K562 (cell line): Measurements from ENCODE around the gene EVPL. TPM values are rescaled to one million over a fixed set of nuclear protein-coding genes. Genes with fewer than 3 reads are reported as not detected.

Source experiments
- BRD4 ChIP-seq: fragments of 200-600 bp; sonication (generic); IDR thresholded peaks from 2 replicates; pipeline ENCODE4 v1.6.1; 2017; ENCODE audit warnings: inconsistent platforms
- C11orf30 ChIP-seq: fragments of 450-650 bp; IDR thresholded peaks from 2 replicates; pipeline ENCODE4 v1.6.1; 2016; ENCODE audit warnings: low read depth, mild to moderate bottlenecking
- ETV5 ChIP-seq: sonication (generic); formaldehyde crosslinking; IDR thresholded peaks from 2 replicates; pipeline ENCODE4 v1.4.0; 2020; ENCODE audit warnings: low read depth, mild to moderate bottlenecking, missing genetic modification reagents
- FOS ChIP-seq: IDR thresholded peaks from 3 replicates; pipeline ENCODE4 v1.6.1; 2011; ENCODE audit not compliant: insufficient read length; ENCODE audit errors: extremely low read depth
- GABPB2 ChIP-seq: fragments of 250-450 bp; sonication (Bioruptor Pico); conservative IDR thresholded peaks from 2 replicates; pipeline ENCODE4 v1.5.1; 2021; ENCODE audit warnings: mild to moderate bottlenecking
- KLF1 ChIP-seq: fragments of 450-650 bp; IDR thresholded peaks from 2 replicates; pipeline ENCODE4 v1.6.1; 2016; ENCODE audit warnings: missing genetic modification characterization, missing compliant biosample characterization
- LCOR ChIP-seq: sonication (generic); formaldehyde crosslinking; IDR thresholded peaks from 2 replicates; pipeline ENCODE4 v1.8.0; 2022; ENCODE audit warnings: mild to moderate bottlenecking, missing genetic modification reagents
- MEF2A ChIP-seq: IDR thresholded peaks from 2 replicates; pipeline ENCODE4 v1.6.1; 2011; ENCODE audit warnings: low read depth, mild to moderate bottlenecking, low read length, moderate library complexity; ENCODE audit not compliant: control insufficient read depth
- MYC ChIP-seq, 2 experiments: fragments of 250-450 bp in 1 of 2; sonication (Bioruptor Pico) in 1 of 2; IDR thresholded peaks; 2 replicates each; pipeline versions ENCODE4 v1.5.1 to v1.6.1; 2012 to 2021; ENCODE audit warnings: low read depth in 2 of 2, borderline replicate concordance in 1 of 2, improper control_type of control experiment in 1 of 2, low read length in 1 of 2, mild to moderate bottlenecking in 1 of 2, moderate library complexity in 1 of 2
- NELFE ChIP-seq: IDR thresholded peaks from 2 replicates; pipeline ENCODE4 v1.6.1; 2011; ENCODE audit warnings: mild to moderate bottlenecking; ENCODE audit not compliant: insufficient read depth, insufficient read length
- NFATC3 ChIP-seq: fragments of 450-650 bp; IDR thresholded peaks from 2 replicates; pipeline ENCODE4 v1.6.1; 2017; ENCODE audit warnings: mild to moderate bottlenecking
- NR4A1 ChIP-seq, 2 experiments: fragments of 250-450 bp in 1 of 2; fragments of 450-650 bp in 1 of 2; sonication (Bioruptor Pico) in 1 of 2; IDR thresholded peaks; 2 replicates each; pipeline versions ENCODE4 v1.4.0 to v1.6.1; 2016 to 2020; ENCODE audit warnings: mild to moderate bottlenecking in 2 of 2, missing compliant biosample characterization in 1 of 2, missing genetic modification characterization in 1 of 2, moderate library complexity in 1 of 2
- POLR2A ChIP-seq: fragments of 450-650 bp; conservative IDR thresholded peaks from 2 replicates; pipeline ENCODE4 v1.6.1; 2016
- TAF9B ChIP-seq: fragments of 450-650 bp; IDR thresholded peaks from 2 replicates; pipeline ENCODE4 v1.6.1; 2018; ENCODE audit warnings: mild to moderate bottlenecking; ENCODE audit not compliant: partially characterized antibody
- TSC22D4 ChIP-seq: fragments of 450-650 bp; IDR thresholded peaks from 2 replicates; pipeline ENCODE4 v1.6.1; 2016; ENCODE audit warnings: missing genetic modification characterization, missing biosample characterization, control low read depth
- ZFX ChIP-seq: sonication (generic); formaldehyde crosslinking; IDR thresholded peaks from 2 replicates; pipeline ENCODE4 v1.8.0; 2022; ENCODE audit warnings: mild to moderate bottlenecking, missing genetic modification reagents, moderate library complexity
- ZNF124 ChIP-seq: sonication (generic); formaldehyde crosslinking; IDR thresholded peaks from 2 replicates; pipeline ENCODE4 v1.8.1; 2022; ENCODE audit warnings: missing genetic modification reagents
- ZNF436 ChIP-seq: fragments of 250-450, 450-650 bp; sonication (Bioruptor Pico); formaldehyde crosslinking; IDR thresholded peaks from 2 replicates; pipeline ENCODE4 v1.7.0; 2020; ENCODE audit warnings: mild to moderate bottlenecking
- ZNF445 ChIP-seq: fragments of 250-450 bp; sonication (Bioruptor Pico); IDR thresholded peaks from 2 replicates; pipeline ENCODE4 v1.4.0; 2020; ENCODE audit warnings: low read depth, mild to moderate bottlenecking, moderate library complexity
- polyA plus RNA-seq, 8 experiments: library from polyadenylated mRNA; depleted of rRNA in 4 of 8; stranded (reverse) in 5 of 8; unstranded in 3 of 8; fragments of >200 nt; fragmentation: Nextera tagmentation in 2 of 8; fragmentation: Illumina TruSeq in 1 of 8; extraction: Ambion mirVana in 2 of 8; extraction: Trizol in 1 of 8; gene quantifications; 2 replicates each; pipeline versions ENCODE4 v1.2.1 to v1.2.3, GENCODE V29; 2011 to 2014; ENCODE audit warnings: inconsistent platforms in 1 of 8, missing spikeins in 1 of 8
- total RNA-seq, 7 experiments: library from RNA; depleted of rRNA in 6 of 7; stranded (reverse); fragments of >200 nt in 6 of 7; fragmentation: Illumina TruSeq in 2 of 7; extraction: Trizol in 2 of 7; gene quantifications; 2 replicates each; pipeline versions ENCODE4 v1.2.1 to v1.2.3, GENCODE V29; 2011 to 2021; ENCODE audit warnings: low replicate concordance in 1 of 7
- TF ChIP-seq, protein P1 (sequence below), 2 experiments: fragments of 450-650 bp; conservative IDR thresholded peaks; 2 replicates each; pipeline ENCODE4 v1.6.1; 2017; ENCODE audit warnings: mild to moderate bottlenecking in 2 of 2, moderate library complexity in 2 of 2
- TF ChIP-seq, protein P2 (sequence below): IDR thresholded peaks from 2 replicates; pipeline ENCODE4 v1.6.1; 2014; ENCODE audit warnings: antibody characterized with exemption
- TF ChIP-seq, protein P3 (sequence below): fragments of 250-450 bp; sonication (Bioruptor Pico); IDR thresholded peaks from 2 replicates; pipeline ENCODE4 v1.4.0; 2020; ENCODE audit warnings: borderline replicate concordance
- TF ChIP-seq, protein P4 (sequence below): sonication (generic); formaldehyde crosslinking; IDR thresholded peaks from 2 replicates; pipeline ENCODE4 v1.8.1; 2022; ENCODE audit warnings: missing genetic modification reagents
- TF ChIP-seq, protein P5 (sequence below): fragments of 450-650 bp; IDR thresholded peaks from 2 replicates; pipeline ENCODE4 v1.6.1; 2016; ENCODE audit warnings: low read depth, mild to moderate bottlenecking, moderate library complexity

The EVPL gene
- total and polyA plus RNA-seq, 9 of the 15 experiments (the other 6 are each of a cell fraction or from before 2014, with no cell fraction given) = 0.08 to 0.18 (median 0.16) TPM; not detected in 5

DNA sequence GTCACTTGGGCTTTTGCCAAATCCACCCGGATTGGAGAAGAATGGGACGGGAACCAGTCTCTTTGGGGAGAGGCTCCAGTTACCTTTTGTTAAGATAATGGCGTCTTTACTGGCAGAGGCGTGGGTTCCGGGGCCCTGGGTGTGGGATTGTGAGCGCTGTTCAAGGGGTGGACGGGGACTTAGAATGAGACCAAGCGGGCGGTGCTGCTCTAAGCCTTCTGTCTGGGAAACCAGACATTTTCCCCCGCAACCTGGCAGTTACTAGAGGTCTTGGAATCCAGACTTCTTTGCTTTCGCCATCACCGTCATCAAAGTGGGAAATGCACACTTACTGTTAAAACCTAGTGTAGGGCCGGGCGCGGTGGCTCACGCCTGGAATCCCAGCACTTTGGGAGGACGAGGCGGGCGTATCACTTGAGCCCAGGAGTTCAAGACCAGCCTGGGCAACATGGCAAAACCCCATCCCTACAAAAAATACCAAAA lies 47.4 kb downstream of the EVPL start (continued):
- TF ChIP-seq ZNF436 = 0 out of 2 replicates have a peak, but pooled peaks have one; percentile 30
- no peak for TF ChIP-seq C11orf30
- no peak for TF ChIP-seq ZNF124 (CRISPR knock-in tag)
- no peak for TF ChIP-seq NELFE
- TF ChIP-seq ZNF445 (CRISPR knock-in tag) = no peak
- TF ChIP-seq GABPB2 (CRISPR knock-in tag) = no peak
- TF ChIP-seq ZFX (CRISPR knock-in tag) = peak; percentile 82
- TF ChIP-seq, protein P1, sequence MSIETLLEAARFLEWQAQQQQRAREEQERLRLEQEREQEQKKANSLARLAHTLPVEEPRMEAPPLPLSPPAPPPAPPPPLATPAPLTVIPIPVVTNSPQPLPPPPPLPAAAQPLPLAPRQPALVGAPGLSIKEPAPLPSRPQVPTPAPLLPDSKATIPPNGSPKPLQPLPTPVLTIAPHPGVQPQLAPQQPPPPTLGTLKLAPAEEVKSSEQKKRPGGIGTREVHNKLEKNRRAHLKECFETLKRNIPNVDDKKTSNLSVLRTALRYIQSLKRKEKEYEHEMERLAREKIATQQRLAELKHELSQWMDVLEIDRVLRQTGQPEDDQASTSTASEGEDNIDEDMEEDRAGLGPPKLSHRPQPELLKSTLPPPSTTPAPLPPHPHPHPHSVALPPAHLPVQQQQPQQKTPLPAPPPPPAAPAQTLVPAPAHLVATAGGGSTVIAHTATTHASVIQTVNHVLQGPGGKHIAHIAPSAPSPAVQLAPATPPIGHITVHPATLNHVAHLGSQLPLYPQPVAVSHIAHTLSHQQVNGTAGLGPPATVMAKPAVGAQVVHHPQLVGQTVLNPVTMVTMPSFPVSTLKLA (conservative IDR thresholded peaks at IDR 0.05) = no peak
- TF ChIP-seq, protein P2, sequence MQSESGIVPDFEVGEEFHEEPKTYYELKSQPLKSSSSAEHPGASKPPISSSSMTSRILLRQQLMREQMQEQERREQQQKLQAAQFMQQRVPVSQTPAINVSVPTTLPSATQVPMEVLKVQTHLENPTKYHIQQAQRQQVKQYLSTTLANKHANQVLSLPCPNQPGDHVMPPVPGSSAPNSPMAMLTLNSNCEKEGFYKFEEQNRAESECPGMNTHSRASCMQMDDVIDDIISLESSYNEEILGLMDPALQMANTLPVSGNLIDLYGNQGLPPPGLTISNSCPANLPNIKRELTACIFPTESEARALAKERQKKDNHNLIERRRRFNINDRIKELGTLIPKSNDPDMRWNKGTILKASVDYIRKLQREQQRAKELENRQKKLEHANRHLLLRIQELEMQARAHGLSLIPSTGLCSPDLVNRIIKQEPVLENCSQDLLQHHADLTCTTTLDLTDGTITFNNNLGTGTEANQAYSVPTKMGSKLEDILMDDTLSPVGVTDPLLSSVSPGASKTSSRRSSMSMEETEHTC = no peak
- TF ChIP-seq, protein P3, sequence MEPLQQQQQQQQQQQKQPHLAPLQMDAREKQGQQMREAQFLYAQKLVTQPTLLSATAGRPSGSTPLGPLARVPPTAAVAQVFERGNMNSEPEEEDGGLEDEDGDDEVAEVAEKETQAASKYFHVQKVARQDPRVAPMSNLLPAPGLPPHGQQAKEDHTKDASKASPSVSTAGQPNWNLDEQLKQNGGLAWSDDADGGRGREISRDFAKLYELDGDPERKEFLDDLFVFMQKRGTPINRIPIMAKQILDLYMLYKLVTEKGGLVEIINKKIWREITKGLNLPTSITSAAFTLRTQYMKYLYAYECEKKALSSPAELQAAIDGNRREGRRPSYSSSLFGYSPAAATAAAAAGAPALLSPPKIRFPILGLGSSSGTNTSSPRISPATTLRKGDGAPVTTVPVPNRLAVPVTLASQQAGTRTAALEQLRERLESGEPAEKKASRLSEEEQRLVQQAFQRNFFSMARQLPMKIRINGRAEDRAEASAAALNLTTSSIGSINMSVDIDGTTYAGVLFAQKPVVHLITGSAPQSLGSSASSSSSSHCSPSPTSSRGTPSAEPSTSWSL = no peak
- TF ChIP-seq LCOR (CRISPR knock-in tag) = no peak
- no peak for TF ChIP-seq FOS
- TF ChIP-seq NFATC3 = 0 out of 2 replicates have a peak, but pooled peaks have one; percentile 58
- TF ChIP-seq, protein P4, sequence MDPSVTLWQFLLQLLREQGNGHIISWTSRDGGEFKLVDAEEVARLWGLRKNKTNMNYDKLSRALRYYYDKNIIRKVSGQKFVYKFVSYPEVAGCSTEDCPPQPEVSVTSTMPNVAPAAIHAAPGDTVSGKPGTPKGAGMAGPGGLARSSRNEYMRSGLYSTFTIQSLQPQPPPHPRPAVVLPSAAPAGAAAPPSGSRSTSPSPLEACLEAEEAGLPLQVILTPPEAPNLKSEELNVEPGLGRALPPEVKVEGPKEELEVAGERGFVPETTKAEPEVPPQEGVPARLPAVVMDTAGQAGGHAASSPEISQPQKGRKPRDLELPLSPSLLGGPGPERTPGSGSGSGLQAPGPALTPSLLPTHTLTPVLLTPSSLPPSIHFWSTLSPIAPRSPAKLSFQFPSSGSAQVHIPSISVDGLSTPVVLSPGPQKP = no peak
- TF ChIP-seq, protein P5, sequence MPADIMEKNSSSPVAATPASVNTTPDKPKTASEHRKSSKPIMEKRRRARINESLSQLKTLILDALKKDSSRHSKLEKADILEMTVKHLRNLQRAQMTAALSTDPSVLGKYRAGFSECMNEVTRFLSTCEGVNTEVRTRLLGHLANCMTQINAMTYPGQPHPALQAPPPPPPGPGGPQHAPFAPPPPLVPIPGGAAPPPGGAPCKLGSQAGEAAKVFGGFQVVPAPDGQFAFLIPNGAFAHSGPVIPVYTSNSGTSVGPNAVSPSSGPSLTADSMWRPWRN = no peak
- 0 out of 2 replicates have a peak, but pooled peaks have one; percentile 9 for TF ChIP-seq ETV5
- no peak for TF ChIP-seq NR4A1 (CRISPR knock-in tag; IDR thresholded peaks at IDR 0.05)
- TF ChIP-seq NR4A1 (tag; IDR thresholded peaks at IDR 0.05) = no peak
- TF ChIP-seq TAF9B = no peak
- TF ChIP-seq TSC22D4 (tag) = no peak
- no peak for TF ChIP-seq KLF1 (tag)
- TF ChIP-seq BRD4 = 0 out of 2 replicates have a peak, but pooled peaks have one; percentile 45
- TF ChIP-seq POLR2A = peak; percentile 13; the same call in 1 of the 2 replicates
- no peak for TF ChIP-seq MEF2A
- no peak for TF ChIP-seq MYC (IDR thresholded peaks at IDR 0.05; ENCODE audit: low read depth, low read length)
- TF ChIP-seq MYC (CRISPR knock-in tag; IDR thresholded peaks at IDR 0.05; ENCODE audit: borderline replicate concordance, low read depth) = no peak
